HUES6 (cell line): ENCODE measurements around the gene HYAL2.
A peak's percentile ranks its signal among the peaks of the same experiment; 100 is the strongest.

Source experiments
- H3K27ac ChIP-seq: 2 replicates; pipeline ENCODE4 v1.7.0; 2013; ENCODE audit warnings: low read depth, mild to moderate bottlenecking, low read length, inconsistent platforms
- H3K27me3 ChIP-seq: 2 replicates; pipeline ENCODE4 v1.6.1; 2013; ENCODE audit warnings: low read length; ENCODE audit not compliant: control insufficient read depth, insufficient read depth
- H3K36me3 ChIP-seq: 2 replicates; pipeline ENCODE4 v1.6.1; 2013; ENCODE audit warnings: low read length; ENCODE audit not compliant: control insufficient read depth, insufficient read depth
- H3K4me1 ChIP-seq: 2 replicates; pipeline ENCODE4 v1.6.1; 2013; ENCODE audit warnings: low read length; ENCODE audit not compliant: control insufficient read depth, insufficient read depth
- H3K4me3 ChIP-seq: 2 replicates; pipeline ENCODE4 v1.5.1; 2013; ENCODE audit warnings: low read depth, low read length
- H3K9ac ChIP-seq: one replicate; pipeline ENCODE4 v1.6.1; 2013; ENCODE audit warnings: mild to moderate bottlenecking, low read length
- H3K9me3 ChIP-seq: 2 replicates; pipeline ENCODE4 v1.6.1; 2013; ENCODE audit warnings: low read depth, low read length; ENCODE audit not compliant: control insufficient read depth, insufficient read depth

Gene HYAL2

DNA sequence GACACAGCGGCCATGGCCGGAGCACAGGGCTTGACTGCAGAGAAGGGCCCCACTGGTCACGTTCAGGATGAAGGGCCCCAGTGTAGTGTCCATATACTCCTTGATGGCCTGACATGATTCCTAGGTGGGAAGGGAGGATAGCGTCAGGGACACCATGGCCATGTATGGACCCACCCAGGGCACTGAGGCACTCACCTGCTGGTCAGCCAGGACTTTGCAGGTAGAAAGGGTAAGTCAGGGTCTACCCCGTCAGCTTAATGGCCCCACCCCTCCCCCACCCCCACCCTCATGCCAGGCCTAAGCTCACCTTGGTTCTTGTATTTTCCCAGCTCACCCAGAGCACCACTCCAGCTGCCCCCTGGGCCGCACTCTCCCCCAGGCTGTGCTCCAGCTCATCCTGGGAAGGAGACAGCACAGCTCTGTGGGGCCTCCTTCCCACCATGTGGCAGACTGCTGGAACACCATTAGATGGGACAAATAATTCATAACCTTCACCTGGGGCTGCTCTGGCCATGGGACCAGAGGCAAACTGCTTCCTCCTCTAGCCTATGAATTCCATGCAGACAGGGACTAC, 21.8 kb downstream of the HYAL2 start:
- Histone ChIP-seq H3K4me1 (peaks cover 28% of the 10 kb centered on the region), H3K9me3 (peaks cover 2% of the 10 kb centered on the region; the same call in 1 of the 2 replicates), H3K27me3 (no peaks in the 10 kb centered on the region), H3K36me3 (peaks cover 6% of the 10 kb centered on the region; the same call in 1 of the 2 replicates), H3K27ac (no peak overlapping the region), H3K4me3 (no peak overlapping the region), H3K9ac (no peak overlapping the region)

DNA sequence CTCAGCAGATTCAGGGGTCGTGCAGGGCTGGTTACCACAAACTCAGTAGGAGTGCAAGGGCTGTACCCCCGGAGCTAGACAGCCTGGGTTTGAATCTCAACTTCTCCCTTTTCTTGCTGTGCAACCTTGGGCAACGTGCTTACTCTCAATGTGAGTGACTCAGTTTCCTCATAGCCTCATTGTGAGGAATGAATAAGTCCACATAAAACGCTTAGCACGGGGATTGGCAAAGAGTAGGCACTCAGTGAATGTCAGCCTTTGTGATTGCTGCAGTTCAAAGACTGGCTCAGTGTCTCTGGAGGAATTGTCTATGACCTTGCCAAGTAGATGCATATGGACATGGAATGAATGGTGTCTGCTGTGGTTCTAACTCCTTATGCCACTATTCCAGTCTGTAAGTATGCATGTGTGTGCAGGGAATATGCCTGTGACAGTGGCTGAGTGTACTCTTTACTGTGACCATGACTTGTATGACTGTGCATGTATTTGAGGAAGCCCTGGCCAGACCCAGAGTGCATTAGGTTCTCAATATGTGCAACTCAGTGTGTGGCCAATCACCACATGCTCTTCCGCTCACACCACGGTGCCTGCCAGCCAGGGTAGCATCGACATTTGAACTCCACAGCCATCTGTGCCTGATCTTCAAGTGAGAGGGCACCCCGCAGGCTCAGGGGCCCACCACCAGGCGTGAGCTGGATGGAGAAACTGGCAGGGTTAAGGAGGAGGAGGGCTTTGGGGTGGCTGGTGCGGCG, 22.4 kb downstream of the HYAL2 start:
- H3K4me1 ChIP-seq, result peaks cover 28% of the 10 kb centered on the region
- H3K36me3 ChIP-seq, result peaks cover 6% of the 10 kb centered on the region; the same call in 1 of the 2 replicates
- H3K27ac ChIP-seq, result peak overlapping the region; percentile 55; the same call in 1 of the 2 replicates
- no peaks in the 10 kb centered on the region for H3K27me3 ChIP-seq
- H3K9me3 ChIP-seq, result no peaks in the 10 kb centered on the region
- peak overlapping the region; percentile 56 for H3K4me3 ChIP-seq
- peak overlapping the region; percentile 65 for H3K9ac ChIP-seq

DNA sequence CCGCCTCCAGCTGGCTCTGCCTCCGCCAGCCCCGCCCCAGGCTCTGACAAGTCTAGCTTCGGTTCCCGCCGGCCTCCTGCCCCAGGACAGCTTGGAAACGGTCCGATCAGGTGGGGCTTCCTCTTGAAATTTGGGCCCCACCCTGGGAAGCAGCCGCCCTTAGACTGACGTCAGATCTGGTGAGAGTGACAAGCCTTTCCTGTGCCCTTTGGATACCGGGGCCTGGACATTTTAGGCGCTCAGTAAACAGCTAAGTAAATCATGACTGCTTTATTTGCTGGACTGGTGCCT, 23.0 kb downstream of the HYAL2 start:
- Histone ChIP-seq H3K27me3 (no peaks in the 10 kb centered on the region), H3K9me3 (no peaks in the 10 kb centered on the region), H3K36me3 (peaks cover 6% of the 10 kb centered on the region; the same call in 1 of the 2 replicates), H3K9ac (peak overlapping the region; percentile 65), H3K27ac (peak overlapping the region; percentile 55; the same call in 1 of the 2 replicates), H3K4me3 (peak overlapping the region; percentile 56), H3K4me1 (peaks cover 28% of the 10 kb centered on the region)

DNA sequence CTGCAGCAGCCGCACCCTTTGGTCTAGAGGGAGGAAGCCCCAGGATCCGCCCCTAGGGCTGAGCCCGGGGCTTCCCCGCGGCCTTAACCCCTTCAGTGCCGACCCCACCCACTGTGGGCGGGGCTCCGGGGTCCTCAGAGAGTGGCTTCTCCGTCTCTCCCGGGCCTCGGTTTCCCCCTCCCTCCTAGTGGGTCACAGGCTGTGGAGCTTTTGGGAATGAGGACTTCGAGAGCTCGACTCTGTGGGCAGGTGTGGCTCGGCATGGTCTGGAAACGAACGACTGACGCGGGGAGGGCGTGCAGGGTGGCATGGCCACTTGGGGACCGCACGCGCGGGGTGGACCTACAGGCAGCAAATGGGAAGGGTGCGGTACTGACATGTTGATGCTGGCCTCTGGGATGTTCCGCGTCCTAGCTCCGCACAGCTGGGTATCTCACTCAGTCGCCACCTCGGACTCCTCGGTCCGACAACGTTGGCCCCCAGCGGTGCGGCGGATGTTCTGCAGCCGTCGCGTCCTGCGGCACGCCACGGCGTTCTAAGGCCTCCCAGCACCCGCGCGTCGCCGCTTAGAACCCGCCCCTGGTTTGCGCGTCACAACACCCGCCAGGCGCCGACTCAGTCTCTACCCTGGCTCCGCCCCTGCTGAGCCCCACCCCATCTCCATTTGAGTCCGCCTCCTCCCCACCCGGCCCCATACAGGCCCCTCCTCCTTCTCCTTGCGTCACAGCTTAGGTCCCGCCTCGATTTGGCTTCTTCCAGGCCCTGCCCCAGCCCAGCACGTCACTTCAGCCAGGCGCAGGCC, 23.5 kb downstream of the HYAL2 start, which contains the start of the genes HYAL3 and NAA80:
HYAL3 (minus strand) TSS at position 570 of the 802 bp plus-strand sequence. CDS start 3,803 bp downstream, outside the sequence.
NAA80 (minus strand) TSS at position 570 of the 802 bp plus-strand sequence. CDS start 1,942 bp downstream, outside the sequence.
- Histone ChIP-seq H3K9me3 (no peaks in the 10 kb centered on the region), H3K36me3 (peaks cover 6% of the 10 kb centered on the region; the same call in 1 of the 2 replicates), H3K27ac (peak within 1 kb of the TSS; percentile 55; the same call in 1 of the 2 replicates), H3K9ac (peak within 1 kb of the TSS; percentile 65), H3K4me3 (peak within 1 kb of the TSS; percentile 78), H3K27me3 (no peaks in the 10 kb centered on the region), H3K4me1 (peaks cover 28% of the 10 kb centered on the region)

DNA sequence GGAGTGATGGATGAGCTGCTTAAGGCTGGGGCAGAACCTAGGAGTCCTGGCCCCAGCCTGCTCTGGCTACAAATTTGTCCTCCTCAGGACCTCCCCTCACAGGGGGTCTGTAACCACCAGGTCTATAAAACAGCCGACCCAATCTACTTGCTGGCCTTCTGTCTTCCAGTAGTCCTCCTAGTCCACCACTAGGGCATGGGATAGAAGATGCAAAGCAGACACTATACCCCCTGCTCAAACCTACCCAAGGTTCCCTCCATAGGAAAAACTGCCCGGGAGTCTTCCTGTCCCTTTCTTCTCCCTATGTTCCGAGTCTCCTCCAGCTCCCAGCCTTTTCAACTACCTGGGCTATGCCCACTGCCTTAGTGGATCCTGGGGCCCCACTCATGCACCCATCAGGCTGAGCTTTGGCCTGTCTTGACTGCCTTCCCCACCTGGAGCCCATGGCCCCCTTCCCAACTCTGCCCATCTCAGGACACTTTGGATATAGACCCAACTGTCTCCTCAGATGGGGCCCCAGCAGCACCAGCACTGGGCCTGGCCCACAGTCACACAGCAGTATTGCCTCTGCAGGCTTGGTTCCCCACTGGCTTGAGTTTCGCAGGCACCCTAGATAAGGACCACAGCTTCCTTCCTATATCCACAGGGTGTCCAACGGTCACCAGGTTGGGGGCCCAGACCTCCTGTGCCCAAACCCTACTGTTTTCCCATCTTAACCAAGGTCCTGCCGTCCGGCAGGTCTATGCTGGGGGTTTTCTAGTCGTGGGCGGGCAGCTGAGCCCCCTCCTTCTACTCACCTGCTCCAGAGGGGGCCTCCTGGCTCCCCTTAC, 24.4 kb downstream of the HYAL2 start:
- Histone ChIP-seq H3K4me3 (peak overlapping the region; percentile 78), H3K9me3 (no peaks in the 10 kb centered on the region), H3K27me3 (no peaks in the 10 kb centered on the region), H3K36me3 (peaks cover 6% of the 10 kb centered on the region; the same call in 1 of the 2 replicates), H3K27ac (no peak overlapping the region), H3K4me1 (peaks cover 25% of the 10 kb centered on the region), H3K9ac (peak overlapping the region; percentile 58)

DNA sequence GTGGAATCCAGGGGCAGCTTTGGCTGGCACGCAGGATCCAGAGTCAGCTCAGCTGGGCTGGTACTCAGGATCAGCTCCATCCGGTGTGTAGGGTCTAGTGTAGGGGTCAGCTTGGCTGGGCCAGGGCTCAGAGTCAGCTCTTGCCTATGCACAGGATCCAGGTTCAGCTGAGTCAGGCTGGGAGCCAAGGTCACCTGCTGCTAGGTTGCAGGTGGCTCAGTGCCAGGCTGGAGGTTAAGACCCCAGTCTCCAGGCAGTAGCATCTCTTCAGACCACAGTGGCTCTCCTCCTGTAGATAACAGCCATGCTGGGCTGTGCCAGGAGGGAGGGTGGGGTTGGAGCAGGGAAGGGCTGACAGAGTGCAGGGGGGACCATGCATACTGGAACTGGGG, 25.2 kb downstream of the HYAL2 start:
- Histone ChIP-seq H3K9me3 (no peaks in the 10 kb centered on the region), H3K4me1 (peaks cover 22% of the 10 kb centered on the region), H3K27me3 (no peaks in the 10 kb centered on the region), H3K4me3 (no peak overlapping the region), H3K9ac (no peak overlapping the region), H3K27ac (no peak overlapping the region), H3K36me3 (peaks cover 6% of the 10 kb centered on the region; the same call in 1 of the 2 replicates)

DNA sequence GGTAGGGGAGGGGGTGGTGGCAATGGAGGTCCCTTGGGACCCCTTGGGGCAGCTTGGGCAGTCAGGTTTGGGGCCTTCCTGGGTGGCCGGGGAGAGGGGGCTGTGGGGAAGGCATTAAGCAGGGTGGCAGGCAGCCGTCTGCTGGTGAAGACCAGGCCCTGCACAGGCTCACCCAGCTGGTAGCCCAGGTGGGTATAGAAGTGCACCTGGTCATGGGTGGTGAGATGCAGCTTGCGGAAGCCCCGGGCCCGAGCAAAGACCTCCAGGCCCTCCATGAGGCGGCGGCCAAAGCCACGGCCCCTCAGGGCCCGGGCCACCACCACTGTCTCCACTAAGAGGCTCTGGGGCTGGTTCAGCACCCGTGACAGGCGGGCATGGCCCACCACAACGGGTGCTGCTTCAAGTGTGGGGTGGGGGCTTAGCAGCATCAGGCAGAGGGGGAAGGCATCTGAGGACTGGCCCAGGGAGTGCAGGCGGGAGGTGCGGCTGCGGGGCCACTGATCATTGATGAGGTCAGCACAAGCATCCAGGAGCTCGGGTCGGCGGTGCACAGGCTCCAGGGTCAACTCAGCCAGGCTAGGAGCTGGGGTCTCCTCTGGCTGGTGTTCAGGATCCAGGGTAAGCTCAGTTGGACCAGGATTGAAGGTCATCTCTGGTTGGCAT, 25.7 kb downstream of the HYAL2 start:
- no peaks in the 10 kb centered on the region for H3K27me3 ChIP-seq
- peaks cover 21% of the 10 kb centered on the region for H3K4me1 ChIP-seq
- no peak overlapping the region for H3K4me3 ChIP-seq
- no peaks in the 10 kb centered on the region for H3K9me3 ChIP-seq
- H3K36me3 ChIP-seq, result peaks cover 6% of the 10 kb centered on the region; the same call in 1 of the 2 replicates
- H3K27ac ChIP-seq, result no peak overlapping the region
- H3K9ac ChIP-seq, result no peak overlapping the region

DNA sequence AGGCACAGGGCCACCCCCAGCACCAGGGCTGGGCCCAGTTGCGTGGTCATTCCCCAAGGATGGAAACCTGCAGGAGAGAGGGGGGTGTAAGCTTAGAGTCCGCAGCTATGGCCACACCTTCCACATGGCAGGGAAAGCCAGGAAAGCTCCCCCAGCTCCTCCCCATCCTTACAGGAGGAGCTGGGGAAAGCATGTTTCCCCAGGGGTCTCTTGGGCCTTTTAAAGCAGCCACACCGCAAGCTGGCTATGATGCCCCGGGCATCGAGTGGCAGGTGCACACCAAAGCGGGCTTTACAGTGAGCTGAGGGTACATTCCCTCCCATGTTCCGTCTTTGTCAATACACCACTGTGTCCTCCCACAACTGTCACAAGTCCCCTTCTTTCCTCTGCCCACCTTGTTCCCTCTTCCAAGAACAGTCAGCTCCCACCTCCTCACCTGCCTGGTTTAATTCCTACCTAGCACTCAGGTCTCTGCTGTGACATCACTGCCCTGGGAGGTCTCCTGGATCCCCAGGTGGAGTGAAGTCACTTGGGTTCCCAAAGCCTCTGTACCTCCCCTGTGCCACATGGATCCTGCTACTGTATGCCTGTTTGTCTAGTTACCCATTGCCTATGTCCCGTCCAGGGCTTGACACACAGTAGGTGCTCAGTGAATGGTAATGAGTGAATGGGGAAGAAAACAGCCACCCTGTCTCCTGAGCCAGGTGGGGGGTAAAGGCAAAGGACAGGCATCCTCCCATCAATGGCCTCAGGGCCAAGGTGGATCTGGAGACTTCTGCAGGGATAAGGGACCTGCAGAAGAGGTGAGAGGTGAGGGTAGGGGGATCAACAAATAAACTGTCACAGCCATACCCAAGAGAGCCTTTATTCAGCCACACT, 26.8 kb downstream of the HYAL2 start:
- Histone ChIP-seq H3K9ac (no peak overlapping the region), H3K4me3 (no peak overlapping the region), H3K27me3 (no peaks in the 10 kb centered on the region), H3K36me3 (peaks cover 6% of the 10 kb centered on the region; the same call in 1 of the 2 replicates), H3K4me1 (peaks cover 21% of the 10 kb centered on the region), H3K9me3 (no peaks in the 10 kb centered on the region), H3K27ac (no peak overlapping the region)

DNA sequence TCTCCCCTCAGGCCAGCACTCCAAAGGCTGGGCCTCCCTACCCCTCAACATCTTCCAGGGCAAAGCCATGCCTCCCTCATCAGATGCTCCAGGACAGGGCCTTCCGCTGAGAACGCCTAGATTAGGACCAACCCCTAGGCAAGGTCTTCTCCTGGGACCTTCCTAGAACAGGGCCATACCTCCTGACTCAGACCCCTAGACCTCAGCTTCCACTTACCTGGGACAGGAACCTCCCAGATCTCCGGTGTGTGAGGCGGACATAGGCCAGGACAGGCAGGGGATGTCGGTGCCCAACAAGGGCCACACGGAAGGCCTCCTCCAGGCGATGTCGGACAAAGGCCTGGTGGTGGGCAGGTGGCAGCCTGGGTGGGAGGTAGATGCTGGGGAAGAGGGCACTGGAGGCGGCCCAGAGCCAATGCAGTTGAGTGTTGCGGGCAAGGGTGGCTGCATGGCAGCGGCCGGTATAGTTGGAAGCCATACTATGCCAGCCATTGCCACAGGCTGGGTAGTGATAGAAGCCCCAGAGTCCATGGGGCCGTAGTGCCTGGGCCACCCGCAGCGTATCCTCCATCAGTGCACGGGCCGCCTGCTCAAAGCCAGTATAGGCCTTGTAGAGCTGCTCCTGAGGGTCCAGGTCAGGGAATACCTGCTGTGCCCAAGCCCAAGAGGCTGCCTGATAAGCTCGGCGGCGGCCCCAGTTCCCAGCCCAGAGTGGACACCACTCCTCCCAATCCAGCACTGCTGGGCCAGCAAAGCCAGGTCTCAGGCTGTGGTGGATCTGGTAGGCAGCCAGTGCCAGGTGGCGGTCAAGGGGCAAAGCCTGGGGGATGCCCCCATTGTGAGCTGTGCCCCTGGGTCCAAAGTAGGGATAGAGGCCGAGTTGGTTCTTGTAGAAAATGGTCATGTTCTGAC, 27.8 kb downstream of the HYAL2 start:
- Histone ChIP-seq H3K9ac (no peak overlapping the region), H3K4me1 (peaks cover 12% of the 10 kb centered on the region), H3K27me3 (no peaks in the 10 kb centered on the region), H3K36me3 (peaks cover 15% of the 10 kb centered on the region), H3K27ac (no peak overlapping the region), H3K9me3 (no peaks in the 10 kb centered on the region), H3K4me3 (no peak overlapping the region)
